Upper lobe of left lung (tissue), 6 donors: ENCODE results near the gene HAL. TPM values are rescaled to one million over a fixed set of nuclear protein-coding genes. Genes with fewer than 3 reads are reported as not detected.

Source experiments
- ATAC-seq, 2 donors: fragments of 200-7000 bp; cut with Tn5 transposase; one replicate each; pipeline ENCODE4 v1.9.1; 2022; ENCODE audit warnings: mild to moderate bottlenecking in 2 of 2, moderate library complexity in 2 of 2; ENCODE audit not compliant: low FRiP score in 2 of 2
- DNase-seq, 2 donors: peaks; one replicate each; pipeline ENCODE4 v3.0.0-alpha.2; 2019 to 2020
- H3K27ac ChIP-seq, 4 donors: fragments of 200-600 bp; sonication (generic); one replicate each; pipeline ENCODE4 v1.5.1; 2016 to 2019
- H3K27me3 ChIP-seq, 4 donors: fragments of 200-600 bp; sonication (generic); one replicate each; pipeline ENCODE4 v1.5.1; 2017 to 2019
- H3K36me3 ChIP-seq, 4 donors: fragments of 200-600 bp; sonication (generic); one replicate each; pipeline ENCODE4 v1.5.1; 2016 to 2019
- H3K4me1 ChIP-seq, 4 donors: fragments of 200-600 bp; sonication (generic); one replicate each; pipeline ENCODE4 v1.5.1; 2018 to 2019
- H3K4me3 ChIP-seq, 4 donors: fragments of 200-600 bp; sonication (generic); one replicate each; pipeline ENCODE4 v1.5.1; 2017 to 2019; ENCODE audit warnings: mild to moderate bottlenecking in 2 of 4, moderate library complexity in 1 of 4
- H3K9me3 ChIP-seq, 4 donors: fragments of 200-600 bp; sonication (generic); one replicate each; pipeline ENCODE4 v1.5.1; 2018 to 2019
- CTCF ChIP-seq, 6 experiments: fragments of 450-650 bp in 4 of 6; fragments of 200-600 bp in 2 of 6; sonication (generic) in 2 of 6; IDR thresholded peaks; one replicate each; pipeline ENCODE4 v1.5.1; 2016 to 2019; ENCODE audit warnings: antibody characterized with exemption in 6 of 6
- EP300 ChIP-seq, 4 donors: sonication (generic); formaldehyde crosslinking; IDR thresholded peaks; one replicate each; pipeline ENCODE4 v1.5.1; 2017; ENCODE audit warnings: antibody characterized with exemption in 4 of 4, control low read depth in 2 of 4
- POLR2A ChIP-seq, 4 donors: fragments of 450-650 bp; IDR thresholded peaks; one replicate each; pipeline ENCODE4 v1.5.1; 2016 to 2017; ENCODE audit warnings: antibody characterized with exemption in 4 of 4, mild to moderate bottlenecking in 2 of 4
- POLR2AphosphoS5 ChIP-seq, 2 donors: sonication (generic); formaldehyde crosslinking; IDR thresholded peaks; one replicate each; pipeline ENCODE4 v1.5.1; 2017; ENCODE audit warnings: antibody characterized with exemption in 2 of 2
- WGBS, 2 donors: methylation state at CpG; one replicate each; pipeline ENCODE4 v1.1.5; 2017 to 2018; 5-methylcytosine and 5-hydroxymethylcytosine counted together
- total RNA-seq, 6 donors: library from RNA; depleted of rRNA in 4 of 6; stranded (reverse); fragments of >200 nt in 4 of 6; gene quantifications; one replicate each; pipeline versions ENCODE4 v1.1.0 to v1.2.1, GENCODE V29; 2016 to 2021
- donor health status: DM: no; HTN: no; CAD: no; lungs with moderate emphysema.
- donor health status: DM: no; HTN: yes; CAD: no; lungs with severe emphysema.

Gene HAL
- total RNA-seq, 6 donors from 2014 or later = 3.0 to 11.5 (median 5.2) TPM

DNA sequence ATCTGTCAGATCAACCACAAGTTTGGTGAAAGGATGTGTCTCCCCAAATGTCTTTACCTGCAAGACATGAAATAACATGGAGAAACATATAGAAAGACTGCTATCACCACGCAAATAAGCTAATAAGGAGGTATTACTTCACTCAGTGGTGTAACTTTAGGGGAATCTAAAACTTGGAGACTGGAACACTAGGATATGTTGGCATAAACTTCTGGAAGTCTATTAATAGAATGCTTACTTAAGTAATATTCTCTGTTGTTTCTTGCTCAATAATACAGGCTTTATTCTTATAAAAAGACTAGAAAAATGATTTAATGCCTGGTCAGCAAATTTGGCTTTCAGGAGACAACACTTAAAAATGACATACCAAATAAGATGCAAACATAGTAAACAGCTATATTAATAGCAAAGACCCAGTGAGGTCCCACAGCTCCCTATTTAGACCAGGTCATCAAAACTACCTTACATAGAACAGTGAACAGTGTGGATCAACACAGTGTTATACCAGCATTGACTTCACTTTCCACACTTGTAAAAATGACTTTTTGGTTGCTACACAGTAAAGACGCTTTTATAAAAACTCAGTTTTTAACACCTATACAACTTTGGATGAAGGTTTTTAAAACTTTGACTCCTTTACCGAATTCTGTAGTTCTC lies 18.9 kb upstream of the HAL start:
- H3K36me3 ChIP-seq = peaks cover 42 to 92% (median 58%) of the 10 kb centered on the region in 4 donors

GRCh38 chr12:96007729-96008128 lies 11.6 kb upstream of the HAL start:
- Histone ChIP-seq H3K36me3 (peaks cover 54 to 95% (median 86%) of the 10 kb centered on the region in 4 donors), H3K4me3 (no peak overlapping the region), H3K4me1 (no peaks in the 10 kb centered on the region), H3K27me3 (no peaks in the 10 kb centered on the region), H3K9me3 (no peaks in the 10 kb centered on the region), H3K27ac (no peak overlapping the region)
- 40 to 61% methylated on average over 1 of the region's 1 CpG for WGBS, 2 donors
- no peak for TF ChIP-seq CTCF (IDR thresholded peaks at IDR 0.05)
- TF ChIP-seq EP300 (IDR thresholded peaks at IDR 0.05) = no peak
- TF ChIP-seq POLR2AphosphoS5 (IDR thresholded peaks at IDR 0.05) = no peak
- TF ChIP-seq POLR2A (IDR thresholded peaks at IDR 0.05) = no peak
- ATAC-seq = no peak
- DNase-seq = no peak

More for the DNA sequence above, 18.9 kb upstream of the HAL start:
- Histone ChIP-seq H3K27me3 (no peaks in the 10 kb centered on the region), H3K4me1 (peaks cover 0 to 3% (median 1%) of the 10 kb centered on the region in 4 donors), H3K4me3 (no peak overlapping the region), H3K27ac (no peak overlapping the region), H3K9me3 (no peaks in the 10 kb centered on the region)
- TF ChIP-seq POLR2A (IDR thresholded peaks at IDR 0.05) (no peak), CTCF (IDR thresholded peaks at IDR 0.05) (no peak), EP300 (IDR thresholded peaks at IDR 0.05) (no peak), POLR2AphosphoS5 (IDR thresholded peaks at IDR 0.05) (no peak)
- 80 to 84% methylated on average over 3 of the region's 3 CpGs for WGBS, 2 donors
- ATAC-seq (no peak), DNase-seq (no peak)

GRCh38 chr12:96006727-96007126 lies 10.6 kb upstream of the HAL start:
- peaks cover 51 to 95% (median 84%) of the 10 kb centered on the region in 4 donors for H3K36me3 ChIP-seq

DNA sequence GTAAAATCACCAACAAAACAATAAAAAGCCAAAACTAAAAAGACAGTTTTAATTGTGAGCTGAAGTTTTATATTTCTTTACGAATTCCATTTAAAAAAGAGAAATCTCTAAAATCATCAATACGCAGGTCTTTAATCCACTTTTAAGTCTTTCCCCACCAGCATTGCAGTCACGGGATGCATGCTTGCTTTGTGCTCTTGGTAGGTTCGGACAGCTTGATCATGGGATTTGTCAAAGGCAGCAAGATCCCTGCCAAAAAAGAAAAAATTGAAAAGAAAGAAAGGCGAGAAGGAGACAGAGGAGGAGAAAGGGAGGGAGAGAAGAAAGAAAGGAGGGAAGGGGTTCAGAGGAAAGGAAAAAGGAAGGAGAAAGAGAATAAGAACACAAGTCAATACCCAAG lies 4.7 kb upstream of the HAL start:
- Histone ChIP-seq H3K4me3 (no peak overlapping the region), H3K9me3 (no peaks in the 10 kb centered on the region), H3K4me1 (peaks cover 10 to 16% (median 13%) of the 10 kb centered on the region in 4 donors), H3K27ac (no peak overlapping the region), H3K36me3 (peaks cover 19 to 60% (median 49%) of the 10 kb centered on the region in 4 donors), H3K27me3 (no peaks in the 10 kb centered on the region)
- DNase-seq (no peak), ATAC-seq (no peak)
- 93 to 95% methylated on average over 5 of the region's 5 CpGs for WGBS, 2 donors
- TF ChIP-seq POLR2A (IDR thresholded peaks at IDR 0.05) (no peak), CTCF (IDR thresholded peaks at IDR 0.05) (no peak), POLR2AphosphoS5 (IDR thresholded peaks at IDR 0.05) (no peak), EP300 (IDR thresholded peaks at IDR 0.05) (no peak)

More at GRCh38 chr12:96006727-96007126, 10.6 kb upstream of the HAL start:
- Histone ChIP-seq H3K27ac (no peak overlapping the region), H3K27me3 (no peaks in the 10 kb centered on the region), H3K4me3 (no peak overlapping the region), H3K4me1 (no peaks in the 10 kb centered on the region), H3K9me3 (no peaks in the 10 kb centered on the region)
- ATAC-seq = no peak
- TF ChIP-seq POLR2A (IDR thresholded peaks at IDR 0.05) (no peak), EP300 (IDR thresholded peaks at IDR 0.05) (no peak), CTCF (IDR thresholded peaks at IDR 0.05) (no peak), POLR2AphosphoS5 (IDR thresholded peaks at IDR 0.05) (no peak)
- 85 to 89% methylated on average over 1 of the region's 1 CpG for WGBS, 2 donors
- DNase-seq = no peak

DNA sequence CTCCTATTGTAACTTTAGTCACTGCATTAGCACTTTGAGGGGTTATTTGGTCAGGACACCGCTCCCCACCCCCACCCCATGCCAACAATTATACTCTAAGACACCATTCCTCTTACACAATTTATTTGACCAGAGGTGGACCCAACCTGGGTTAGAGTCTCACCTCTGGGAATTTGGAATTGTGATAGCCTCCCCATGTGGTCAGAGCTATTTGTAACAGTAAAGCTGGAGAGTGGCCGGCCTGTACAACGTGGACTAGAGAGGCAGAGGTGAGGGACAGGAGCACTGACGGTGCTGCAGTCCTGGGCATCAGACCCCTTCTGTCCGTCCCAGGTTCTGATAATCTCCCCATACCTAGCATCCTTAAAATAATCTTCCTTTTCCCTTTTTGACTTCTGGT lies 3.3 kb upstream of the HAL start:
- Histone ChIP-seq H3K4me3 (no peak overlapping the region), H3K9me3 (no peaks in the 10 kb centered on the region), H3K27ac (no peak overlapping the region), H3K36me3 (peaks cover 11 to 47% (median 38%) of the 10 kb centered on the region in 4 donors), H3K4me1 (peaks cover 11 to 21% (median 18%) of the 10 kb centered on the region in 4 donors), H3K27me3 (no peaks in the 10 kb centered on the region)
- TF ChIP-seq POLR2AphosphoS5 (IDR thresholded peaks at IDR 0.05) = no peak
- no peak for TF ChIP-seq EP300 (IDR thresholded peaks at IDR 0.05)
- no peak for TF ChIP-seq POLR2A (IDR thresholded peaks at IDR 0.05)
- no peak for TF ChIP-seq CTCF (IDR thresholded peaks at IDR 0.05)
- WGBS, 2 donors = 92 to 94% methylated on average over 5 of the region's 5 CpGs
- ATAC-seq (no peak), DNase-seq (no peak)
